ENCODE results near the gene SEMA3A. TPM values are rescaled to one million over a fixed set of nuclear protein-coding genes. Genes with fewer than 3 reads are reported as not detected.
"Not testable (repeated sequence)": the region's sequence is repeated elsewhere in the genome, so short reads cannot be mapped to it uniquely, and the experiment has no call there.

The SEMA3A gene
- total RNA-seq, 2 donors from 2014 or later: 0.68 to 1.1 TPM

DNA sequence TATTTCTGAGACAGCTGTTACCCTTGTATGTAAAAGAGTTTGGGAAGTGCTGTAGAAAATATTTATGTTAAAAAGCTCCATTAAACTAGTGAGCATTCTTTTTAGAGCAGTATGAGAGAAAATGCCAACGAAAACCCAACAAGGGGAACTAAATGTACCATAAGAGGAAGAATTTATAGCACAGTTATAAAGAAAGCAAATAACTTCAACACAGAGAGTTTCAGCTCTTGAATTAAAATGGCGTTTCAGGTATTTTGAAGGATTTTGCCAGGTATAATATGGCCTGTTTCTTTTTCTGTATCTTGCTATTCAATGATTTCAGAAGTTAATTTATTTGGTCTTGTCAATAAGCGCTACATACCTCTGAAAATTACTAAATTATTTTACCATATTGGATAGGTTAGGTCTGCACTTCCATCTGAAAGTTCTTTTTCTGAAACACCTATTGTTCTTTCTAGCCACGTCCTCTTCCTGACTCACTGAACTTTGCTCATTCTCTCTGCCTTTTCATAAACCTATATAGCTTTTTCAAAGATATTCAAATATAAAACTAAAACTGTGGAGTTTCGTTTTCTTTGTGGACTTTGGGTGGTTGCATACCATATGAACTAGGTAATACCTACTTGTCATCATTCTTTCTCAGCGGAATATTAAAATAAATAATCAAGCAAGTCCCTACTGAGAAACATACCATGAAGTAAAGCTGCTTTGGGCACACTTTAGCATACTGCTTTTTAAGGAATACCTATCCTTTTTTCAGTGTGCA is 136.1 kb downstream of the SEMA3A start:
- no peaks in the 10 kb centered on the region for H3K9me3 ChIP-seq
- TF ChIP-seq, protein P1, sequence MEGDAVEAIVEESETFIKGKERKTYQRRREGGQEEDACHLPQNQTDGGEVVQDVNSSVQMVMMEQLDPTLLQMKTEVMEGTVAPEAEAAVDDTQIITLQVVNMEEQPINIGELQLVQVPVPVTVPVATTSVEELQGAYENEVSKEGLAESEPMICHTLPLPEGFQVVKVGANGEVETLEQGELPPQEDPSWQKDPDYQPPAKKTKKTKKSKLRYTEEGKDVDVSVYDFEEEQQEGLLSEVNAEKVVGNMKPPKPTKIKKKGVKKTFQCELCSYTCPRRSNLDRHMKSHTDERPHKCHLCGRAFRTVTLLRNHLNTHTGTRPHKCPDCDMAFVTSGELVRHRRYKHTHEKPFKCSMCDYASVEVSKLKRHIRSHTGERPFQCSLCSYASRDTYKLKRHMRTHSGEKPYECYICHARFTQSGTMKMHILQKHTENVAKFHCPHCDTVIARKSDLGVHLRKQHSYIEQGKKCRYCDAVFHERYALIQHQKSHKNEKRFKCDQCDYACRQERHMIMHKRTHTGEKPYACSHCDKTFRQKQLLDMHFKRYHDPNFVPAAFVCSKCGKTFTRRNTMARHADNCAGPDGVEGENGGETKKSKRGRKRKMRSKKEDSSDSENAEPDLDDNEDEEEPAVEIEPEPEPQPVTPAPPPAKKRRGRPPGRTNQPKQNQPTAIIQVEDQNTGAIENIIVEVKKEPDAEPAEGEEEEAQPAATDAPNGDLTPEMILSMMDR (IDR thresholded peaks at IDR 0.05): no peak
- H3K27me3 ChIP-seq (replicated peaks; ENCODE audit: insufficient read depth): no peaks in the 10 kb centered on the region
- no peaks in the 10 kb centered on the region for H3K36me3 ChIP-seq
- DNase-seq (ENCODE audit: low spot score) (no peak), ATAC-seq (ENCODE audit: insufficient number of reproducible peaks, low FRiP score, low read depth) (no peak)
- no peak overlapping the region for H3K27ac ChIP-seq
- H3K4me1 ChIP-seq (ENCODE audit: control insufficient read depth in 1 of 2, low read depth in 2 of 2): no peaks in the 10 kb centered on the region
- no peak overlapping the region for H3K4me3 ChIP-seq

DNA sequence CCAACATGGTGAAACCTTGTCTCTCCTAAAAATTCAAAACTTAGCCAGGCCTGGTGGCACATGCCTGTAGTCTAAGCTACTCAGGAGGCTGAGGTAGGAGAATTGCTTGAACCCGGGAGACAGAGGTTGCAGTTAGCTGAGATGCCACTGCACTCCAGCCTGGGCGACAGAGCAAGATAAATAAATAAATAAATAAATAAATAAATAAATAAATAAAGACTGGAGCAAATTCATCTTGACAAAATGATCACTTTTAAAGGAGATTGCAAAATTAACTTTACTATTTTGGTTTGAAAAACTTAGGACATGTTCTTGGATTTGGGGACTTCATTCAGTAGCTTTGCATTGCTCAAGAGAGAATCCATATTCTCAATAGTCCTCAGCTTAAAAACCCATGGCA is 137.0 kb downstream of the SEMA3A start:
- ATAC-seq (ENCODE audit: insufficient number of reproducible peaks, low FRiP score, low read depth) (no peak), DNase-seq (ENCODE audit: low spot score) (no peak)
- TF ChIP-seq, protein P1 (IDR thresholded peaks at IDR 0.05): no peak
- no peak overlapping the region for H3K4me3 ChIP-seq
- H3K27me3 ChIP-seq (replicated peaks; ENCODE audit: insufficient read depth): no peaks in the 10 kb centered on the region
- no peaks in the 10 kb centered on the region for H3K4me1 ChIP-seq (ENCODE audit: control insufficient read depth in 1 of 2, low read depth in 2 of 2)
- H3K27ac ChIP-seq: no peak overlapping the region
- no peaks in the 10 kb centered on the region for H3K36me3 ChIP-seq
- no peaks in the 10 kb centered on the region for H3K9me3 ChIP-seq

DNA sequence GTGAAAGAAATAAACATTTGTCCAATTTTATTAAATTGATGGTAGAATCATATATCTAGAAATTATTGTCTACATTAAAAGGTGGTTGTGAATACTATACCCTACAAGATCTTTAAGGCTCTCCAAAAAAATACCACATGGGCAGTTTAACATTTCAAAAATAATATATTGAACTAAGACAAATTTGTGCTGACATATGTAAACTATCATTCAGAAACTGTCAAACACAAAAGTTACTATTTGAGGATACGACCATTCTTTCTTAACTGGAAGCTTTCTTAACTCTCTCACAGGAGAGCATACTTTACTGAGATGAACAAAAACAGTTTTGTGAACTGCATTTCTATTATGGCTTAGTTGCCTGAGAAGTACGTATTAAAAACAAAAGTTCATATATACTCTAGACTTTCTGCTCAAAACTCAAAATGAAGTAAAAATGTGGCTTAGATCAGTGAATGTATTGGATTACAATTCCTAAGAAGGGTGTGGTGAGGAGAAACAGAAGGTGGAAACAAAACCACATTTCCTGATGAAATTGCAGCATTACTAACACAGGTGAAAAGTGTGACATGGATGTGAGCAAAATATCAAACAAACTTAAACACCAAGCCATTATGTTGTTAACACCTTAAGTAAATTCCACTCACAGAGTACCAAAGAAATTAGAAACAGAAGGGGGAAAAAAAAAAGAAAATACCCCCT is 138.5 kb downstream of the SEMA3A start:
- DNase-seq (ENCODE audit: low spot score) (no peak), ATAC-seq (ENCODE audit: insufficient number of reproducible peaks, low FRiP score, low read depth) (no peak)
- no peaks in the 10 kb centered on the region for H3K36me3 ChIP-seq
- H3K27ac ChIP-seq: no peak overlapping the region
- H3K27me3 ChIP-seq (replicated peaks; ENCODE audit: insufficient read depth): no peaks in the 10 kb centered on the region
- no peaks in the 10 kb centered on the region for H3K4me1 ChIP-seq (ENCODE audit: control insufficient read depth in 1 of 2, low read depth in 2 of 2)
- TF ChIP-seq, protein P1 (IDR thresholded peaks at IDR 0.05): no peak
- H3K9me3 ChIP-seq: no peaks in the 10 kb centered on the region
- H3K4me3 ChIP-seq: no peak overlapping the region

DNA sequence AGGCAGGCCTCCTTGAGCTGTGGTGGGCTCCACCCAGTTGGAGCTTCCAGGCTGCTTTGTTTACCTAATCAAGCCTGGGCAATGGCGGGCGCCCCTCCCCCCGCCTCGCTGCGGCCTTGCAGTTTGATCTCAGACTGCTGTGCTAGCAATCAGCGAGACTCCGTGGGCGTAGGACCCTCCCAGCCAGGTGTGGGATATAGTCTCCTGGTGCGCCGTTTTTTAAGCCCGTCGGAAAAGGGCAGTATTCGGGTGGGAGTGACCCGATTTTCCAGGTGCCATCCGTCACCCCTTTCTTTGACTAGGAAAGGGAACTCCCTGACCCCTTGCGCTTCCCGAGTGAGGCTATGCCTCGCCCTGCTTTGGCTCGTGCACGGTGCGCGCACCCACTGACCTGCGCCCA is 139.4 kb downstream of the SEMA3A start:
- not testable (repeated sequence) for H3K4me1 ChIP-seq (ENCODE audit: control insufficient read depth in 1 of 2, low read depth in 2 of 2); H3K4me3 ChIP-seq; H3K36me3 ChIP-seq; H3K27me3 ChIP-seq (replicated peaks; ENCODE audit: insufficient read depth); DNase-seq (ENCODE audit: low spot score); H3K27ac ChIP-seq; ATAC-seq (ENCODE audit: insufficient number of reproducible peaks, low FRiP score, low read depth); H3K9me3 ChIP-seq

DNA sequence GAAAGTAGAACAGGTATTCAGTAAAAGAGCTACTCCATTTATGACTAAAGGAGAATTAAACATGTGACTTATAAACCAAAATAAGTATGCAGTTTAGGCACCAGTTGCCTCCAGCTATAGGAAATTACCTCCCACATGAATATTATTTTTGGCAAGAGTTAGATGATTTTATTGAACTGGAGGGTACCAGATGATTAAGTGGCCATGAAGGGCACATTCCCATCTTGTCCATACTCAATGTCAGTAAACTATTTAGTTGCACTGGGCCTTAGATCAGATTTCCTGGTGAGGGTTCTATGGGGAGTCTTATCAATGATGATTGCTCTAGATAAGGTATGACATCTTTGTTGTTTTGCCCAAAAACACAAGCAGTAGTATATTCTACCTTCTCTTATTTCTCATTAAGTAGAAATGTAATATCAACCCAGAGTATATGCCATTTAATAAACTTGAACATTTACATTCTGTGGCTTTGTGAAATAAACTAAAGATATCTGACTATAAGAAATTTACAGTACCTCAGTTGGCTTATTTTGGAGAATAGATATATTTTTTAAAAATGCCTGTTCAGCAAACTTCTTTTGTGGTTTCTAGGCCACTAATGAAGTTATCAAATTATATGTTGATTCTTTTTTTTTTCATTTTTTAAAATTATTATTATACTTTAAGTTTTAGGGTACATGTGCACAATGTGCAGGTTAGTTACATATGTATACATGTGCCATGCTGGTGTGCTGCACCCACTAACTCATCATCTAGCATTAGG is 145.3 kb downstream of the SEMA3A start:
- TF ChIP-seq, protein P1 (IDR thresholded peaks at IDR 0.05): no peak
- Histone ChIP-seq H3K4me1 (ENCODE audit: control insufficient read depth in 1 of 2, low read depth in 2 of 2) (no peaks in the 10 kb centered on the region), H3K4me3 (no peak overlapping the region), H3K27me3 (replicated peaks; ENCODE audit: insufficient read depth) (no peaks in the 10 kb centered on the region), H3K9me3 (no peaks in the 10 kb centered on the region), H3K27ac (no peak overlapping the region), H3K36me3 (no peaks in the 10 kb centered on the region)
- ATAC-seq (ENCODE audit: insufficient number of reproducible peaks, low FRiP score, low read depth) (no peak), DNase-seq (ENCODE audit: low spot score) (no peak)
